Ovary (tissue), 9 donors: ENCODE data around the gene RGS6. TPM values are rescaled to one million over a fixed set of nuclear protein-coding genes. Genes with fewer than 3 reads are reported as not detected.

Experiments used
- DNase-seq, 5 donors: peaks; one replicate each; pipeline ENCODE4 v3.0.0-alpha.2; 2019 to 2020
- H3K27ac ChIP-seq, 2 donors: fragments of 200-600 bp; one replicate each; pipeline versions ENCODE4 v1.5.1 to v1.8.0; 2019 to 2022
- H3K27me3 ChIP-seq: fragments of 200-600 bp; one replicate; pipeline ENCODE4 v1.8.0; 2022
- H3K36me3 ChIP-seq: fragments of 200-600 bp; sonication (generic); one replicate; pipeline ENCODE4 v1.5.1; 2019
- H3K4me1 ChIP-seq: one replicate; pipeline ENCODE4 v1.8.1; 2013; ENCODE audit warnings: mild to moderate bottlenecking, moderate library complexity; ENCODE audit not compliant: insufficient read depth
- H3K4me3 ChIP-seq: fragments of 200-600 bp; sonication (generic); one replicate; pipeline ENCODE4 v1.5.1; 2017
- H3K9me3 ChIP-seq, 2 donors: fragments of 200-600 bp in 1 of 2; sonication (generic) in 1 of 2; one replicate each; pipeline versions ENCODE4 v1.5.1 to v1.8.1; 2013 to 2019; ENCODE audit warnings: mild to moderate bottlenecking in 1 of 2, moderate library complexity in 1 of 2
- EP300 ChIP-seq: sonication (generic); formaldehyde crosslinking; IDR thresholded peaks from one replicate; pipeline ENCODE4 v1.6.1; 2017; ENCODE audit warnings: antibody characterized with exemption
- POLR2A ChIP-seq: fragments of 450-650 bp; IDR thresholded peaks from one replicate; pipeline ENCODE4 v1.6.1; 2017; ENCODE audit warnings: antibody characterized with exemption, mild to moderate bottlenecking, moderate library complexity
- whole genome bisulfite sequencing, 3 donors: extraction: QIAGEN DNeasy Blood & Tissue Kit in 1 of 3; methylation state at CpG; one replicate each; pipeline versions ENCODE4 v1.1.5 to v1.1.7; 2013 to 2017; 5-methylcytosine and 5-hydroxymethylcytosine counted together
- intact Hi-C, 4 donors: fragments of 100-400 bp; cut with DNase I; formaldehyde crosslinking; loops; one replicate each; pipeline versions ENCODE4 v1.11.0 to v1.15.1; 2022 to 2023
- polyA plus RNA-seq, 2 donors: library from polyadenylated mRNA; stranded (reverse); fragments of 200-250 nt in 1 of 2; fragments of 350-450 nt in 1 of 2; fragmentation: Illumina TruSeq in 1 of 2; extraction: RNeasy Lipid Tissue Mini Kit (QIAGEN cat#74804) in 1 of 2; gene quantifications; one replicate each; pipeline ENCODE4 v1.2.3, GENCODE V29; 2013 to 2014
- total RNA-seq, 7 donors: library from RNA; depleted of rRNA in 2 of 7; stranded (reverse); fragments of >200 nt in 2 of 7; fragmentation: NEBNext Ultra II Directional in 3 of 7; extraction: Animal tissue kit (Norgen Biotek cat#: 25700) in 3 of 7; gene quantifications; one replicate each; pipeline versions ENCODE4 v1.1.0 to v1.2.4, GENCODE V29; 2016 to 2023
- TF ChIP-seq, protein P1 (sequence below), 3 donors: fragments of 450-650 bp in 2 of 3; fragments of 200-600 bp in 1 of 3; IDR thresholded peaks; one replicate each; pipeline versions ENCODE4 v1.5.1 to v1.8.0; 2016 to 2022; ENCODE audit warnings: antibody characterized with exemption in 3 of 3, mild to moderate bottlenecking in 1 of 3
- donor health status: DM: no; HTN: no; CAD: no; lungs with moderate emphysema.
- donor health status: DM: no; HTN: no; CAD: no.
- donor health status: Bipolar disorder and iron deficiency.
- donor health status: DM: yes; HTN: yes; CAD: no.
- donor health status: DM: no; HTN: no; CAD: no.
- donor health status: DM: yes; HTN: yes; CAD: no.

RGS6 gene
- total and polyA plus RNA-seq, 9 donors, result 0.53 to 6.9 (median 1.1) TPM

DNA sequence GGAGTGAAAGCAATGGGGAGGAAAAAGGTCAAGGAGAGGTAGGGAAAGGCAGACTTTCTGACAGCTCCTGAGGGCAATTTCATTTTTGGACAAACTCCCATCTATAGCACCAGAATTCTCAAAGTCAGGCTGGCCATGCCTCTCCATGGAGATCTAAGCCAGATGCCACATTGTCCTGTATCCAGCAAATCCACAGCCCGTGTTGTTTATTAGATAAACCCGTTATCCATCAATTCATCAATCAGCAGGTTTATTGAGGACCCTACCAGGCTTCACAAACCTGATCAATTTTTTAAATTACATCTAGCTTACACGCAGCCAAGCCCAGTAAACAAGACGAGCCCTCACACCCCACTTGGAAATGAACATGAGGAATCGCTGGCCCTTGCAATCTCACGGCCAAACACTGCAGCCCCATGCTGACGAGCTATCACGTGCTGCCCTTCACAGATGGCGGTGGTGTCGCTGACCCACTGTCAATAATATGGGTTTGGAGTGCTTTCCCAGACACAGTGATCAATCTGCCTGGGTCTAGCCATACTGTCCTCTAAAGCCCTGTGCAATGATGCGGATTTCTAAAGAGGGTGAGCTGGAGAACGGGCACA is 628.8 kb downstream of the RGS6 start:
- intact Hi-C loops, result no loop called here
- H3K4me1 ChIP-seq, result no peaks in the 10 kb centered on the region
- WGBS, 3 donors, result 94 to 97% (median 95%) methylated on average over 12 of the region's 12 CpGs
- H3K27ac ChIP-seq, result no peak overlapping the region
- no peaks in the 10 kb centered on the region for H3K36me3 ChIP-seq
- TF ChIP-seq, protein P1, sequence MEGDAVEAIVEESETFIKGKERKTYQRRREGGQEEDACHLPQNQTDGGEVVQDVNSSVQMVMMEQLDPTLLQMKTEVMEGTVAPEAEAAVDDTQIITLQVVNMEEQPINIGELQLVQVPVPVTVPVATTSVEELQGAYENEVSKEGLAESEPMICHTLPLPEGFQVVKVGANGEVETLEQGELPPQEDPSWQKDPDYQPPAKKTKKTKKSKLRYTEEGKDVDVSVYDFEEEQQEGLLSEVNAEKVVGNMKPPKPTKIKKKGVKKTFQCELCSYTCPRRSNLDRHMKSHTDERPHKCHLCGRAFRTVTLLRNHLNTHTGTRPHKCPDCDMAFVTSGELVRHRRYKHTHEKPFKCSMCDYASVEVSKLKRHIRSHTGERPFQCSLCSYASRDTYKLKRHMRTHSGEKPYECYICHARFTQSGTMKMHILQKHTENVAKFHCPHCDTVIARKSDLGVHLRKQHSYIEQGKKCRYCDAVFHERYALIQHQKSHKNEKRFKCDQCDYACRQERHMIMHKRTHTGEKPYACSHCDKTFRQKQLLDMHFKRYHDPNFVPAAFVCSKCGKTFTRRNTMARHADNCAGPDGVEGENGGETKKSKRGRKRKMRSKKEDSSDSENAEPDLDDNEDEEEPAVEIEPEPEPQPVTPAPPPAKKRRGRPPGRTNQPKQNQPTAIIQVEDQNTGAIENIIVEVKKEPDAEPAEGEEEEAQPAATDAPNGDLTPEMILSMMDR (IDR thresholded peaks at IDR 0.05), result no peak
- TF ChIP-seq POLR2A, result no peak
- TF ChIP-seq EP300, result no peak
- H3K27me3 ChIP-seq, result no peaks in the 10 kb centered on the region
- no peaks in the 10 kb centered on the region for H3K9me3 ChIP-seq
- DNase-seq, result no peak
- no peak overlapping the region for H3K4me3 ChIP-seq

DNA sequence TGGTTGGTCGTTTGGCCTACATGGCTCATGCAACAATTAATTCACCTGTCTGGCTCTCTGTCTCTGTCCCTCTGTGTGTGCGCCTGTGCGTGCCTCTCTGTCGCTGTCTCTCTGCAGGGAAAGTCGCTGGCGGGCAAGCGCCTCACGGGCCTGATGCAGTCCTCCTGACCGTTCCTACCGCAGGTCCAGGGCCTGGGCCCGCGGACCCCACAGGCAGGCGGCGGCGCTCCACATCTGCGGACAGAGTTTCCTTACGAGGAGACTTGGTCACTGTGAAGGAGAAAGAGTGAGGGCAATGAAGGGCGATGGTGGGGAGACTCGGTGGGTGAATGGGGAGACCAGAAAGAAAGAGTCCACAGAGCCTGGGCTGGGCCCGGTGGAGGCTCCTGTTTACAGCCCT is 630.1 kb downstream of the RGS6 start:
- H3K4me3 ChIP-seq, result no peak overlapping the region
- no peaks in the 10 kb centered on the region for H3K36me3 ChIP-seq
- intact Hi-C loops, result no loop called here
- H3K27me3 ChIP-seq, result no peaks in the 10 kb centered on the region
- DNase-seq, result no peak
- H3K4me1 ChIP-seq, result no peaks in the 10 kb centered on the region
- no peak overlapping the region for H3K27ac ChIP-seq
- H3K9me3 ChIP-seq, result no peaks in the 10 kb centered on the region
- 96 to 97% (median 96%) methylated on average over 20 of the region's 20 CpGs for WGBS, 3 donors
- TF ChIP-seq POLR2A (no peak), EP300 (no peak)
- TF ChIP-seq, protein P1 (IDR thresholded peaks at IDR 0.05), result no peak

DNA sequence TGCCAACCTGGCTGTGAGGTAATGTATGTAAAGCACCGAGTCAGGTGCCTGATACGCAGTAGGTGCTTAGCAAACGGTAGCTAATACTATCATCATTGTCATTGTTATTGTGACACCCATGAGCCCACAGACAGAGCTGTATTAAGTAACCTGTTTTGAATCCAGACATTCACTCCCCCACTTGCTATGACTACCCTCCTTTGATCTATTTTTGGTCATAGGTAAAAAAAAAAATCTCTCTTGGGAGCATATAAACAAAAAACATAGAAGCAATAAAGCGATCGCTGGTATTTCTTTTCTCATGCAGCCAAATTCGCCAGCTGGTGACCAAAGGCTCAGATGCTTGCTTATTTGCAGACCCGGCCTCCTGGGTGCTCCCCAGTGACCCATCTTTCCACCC is 631.4 kb downstream of the RGS6 start:
- Histone ChIP-seq H3K36me3 (no peaks in the 10 kb centered on the region), H3K4me3 (no peak overlapping the region), H3K4me1 (no peaks in the 10 kb centered on the region), H3K27me3 (no peaks in the 10 kb centered on the region), H3K27ac (no peak overlapping the region), H3K9me3 (no peaks in the 10 kb centered on the region)
- 47 to 64% (median 54%) methylated on average over 7 of the region's 7 CpGs for WGBS, 3 donors
- TF ChIP-seq POLR2A, result no peak
- TF ChIP-seq, protein P1 (IDR thresholded peaks at IDR 0.05), result no peak
- TF ChIP-seq EP300, result no peak
- intact Hi-C loops, result no loop called here
- no peak for DNase-seq

DNA sequence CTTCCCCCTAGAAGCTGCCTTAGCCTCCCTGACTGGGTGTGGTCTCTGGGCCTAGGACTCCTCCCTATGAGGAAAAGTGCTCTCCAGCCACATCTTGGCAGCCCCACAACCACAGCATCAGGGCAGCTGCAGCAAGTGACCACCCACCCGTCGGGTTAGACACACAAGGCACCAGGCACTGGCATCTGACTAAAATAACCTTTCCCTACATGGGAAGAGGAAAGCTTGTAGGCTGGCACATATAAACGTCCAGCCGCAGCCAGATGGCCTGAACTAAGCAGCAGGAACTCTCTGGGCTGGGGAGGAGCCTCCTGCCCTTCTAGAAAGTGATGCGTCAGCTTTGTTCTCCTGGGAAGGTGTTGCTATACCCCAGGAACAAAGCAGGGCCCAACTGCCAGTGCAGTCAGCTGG is 632.9 kb downstream of the RGS6 start:
- no peak for DNase-seq
- H3K4me3 ChIP-seq, result no peak overlapping the region
- intact Hi-C loops, result no loop called here
- H3K36me3 ChIP-seq, result no peaks in the 10 kb centered on the region
- no peaks in the 10 kb centered on the region for H3K9me3 ChIP-seq
- no peaks in the 10 kb centered on the region for H3K4me1 ChIP-seq
- 53 to 69% (median 62%) methylated on average over 5 of the region's 5 CpGs for WGBS, 3 donors
- no peak for TF ChIP-seq POLR2A
- TF ChIP-seq, protein P1 (IDR thresholded peaks at IDR 0.05), result no peak
- TF ChIP-seq EP300, result no peak
- H3K27ac ChIP-seq, result no peak overlapping the region
- H3K27me3 ChIP-seq, result no peaks in the 10 kb centered on the region
